GM12873 (cell line): Measurements from ENCODE around the gene RFFL.

Source experiments
- TF ChIP-seq, protein P1 (sequence below): IDR thresholded peaks from 2 replicates; pipeline ENCODE4 v1.5.1; 2012; ENCODE audit warnings: low read depth, mild to moderate bottlenecking, moderate library complexity, low read length, control low read depth; ENCODE audit not compliant: insufficient read depth; ENCODE audit errors: missing control alignments

Gene RFFL, protein sequence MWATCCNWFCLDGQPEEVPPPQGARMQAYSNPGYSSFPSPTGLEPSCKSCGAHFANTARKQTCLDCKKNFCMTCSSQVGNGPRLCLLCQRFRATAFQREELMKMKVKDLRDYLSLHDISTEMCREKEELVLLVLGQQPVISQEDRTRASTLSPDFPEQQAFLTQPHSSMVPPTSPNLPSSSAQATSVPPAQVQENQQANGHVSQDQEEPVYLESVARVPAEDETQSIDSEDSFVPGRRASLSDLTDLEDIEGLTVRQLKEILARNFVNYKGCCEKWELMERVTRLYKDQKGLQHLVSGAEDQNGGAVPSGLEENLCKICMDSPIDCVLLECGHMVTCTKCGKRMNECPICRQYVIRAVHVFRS

DNA sequence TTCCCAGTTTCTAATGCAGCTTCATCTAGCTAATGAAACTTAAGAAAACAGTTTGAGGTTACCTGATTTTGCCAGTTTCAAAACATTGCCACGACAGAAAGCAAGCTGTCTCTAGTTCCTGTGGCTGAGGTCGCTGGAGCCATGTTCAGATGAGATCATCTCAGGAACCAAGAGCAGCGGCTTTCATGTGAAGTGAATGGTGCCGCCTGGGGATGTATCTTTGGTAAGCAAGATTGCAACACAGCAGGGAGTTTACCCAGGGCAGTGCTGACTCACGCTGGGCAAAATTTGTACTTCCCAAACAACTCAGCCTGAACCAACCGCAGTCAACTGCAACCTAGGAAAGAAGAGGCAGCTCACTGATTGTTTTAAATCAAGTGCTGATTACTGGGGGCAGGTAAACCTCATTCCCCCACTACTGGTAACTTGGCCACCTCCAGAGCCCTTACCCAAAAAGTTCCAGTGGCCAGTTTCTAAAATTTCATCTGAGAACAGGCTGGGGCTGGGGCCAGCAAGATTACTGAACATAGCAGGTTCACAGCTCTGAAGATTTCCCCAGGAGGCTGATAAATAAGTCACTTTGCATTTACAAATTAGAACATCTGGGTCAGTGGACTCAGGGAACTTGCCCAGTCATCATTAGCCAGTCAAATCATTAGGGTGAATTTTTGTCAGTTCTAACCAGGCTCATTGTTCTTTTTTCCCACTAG is at the start of gene RFFL:
Gene RFFL (minus strand): TSS at position 194 of the 710 bp plus-strand sequence. CDS start 37,154 bp downstream, outside the sequence.
- TF ChIP-seq, protein P1, sequence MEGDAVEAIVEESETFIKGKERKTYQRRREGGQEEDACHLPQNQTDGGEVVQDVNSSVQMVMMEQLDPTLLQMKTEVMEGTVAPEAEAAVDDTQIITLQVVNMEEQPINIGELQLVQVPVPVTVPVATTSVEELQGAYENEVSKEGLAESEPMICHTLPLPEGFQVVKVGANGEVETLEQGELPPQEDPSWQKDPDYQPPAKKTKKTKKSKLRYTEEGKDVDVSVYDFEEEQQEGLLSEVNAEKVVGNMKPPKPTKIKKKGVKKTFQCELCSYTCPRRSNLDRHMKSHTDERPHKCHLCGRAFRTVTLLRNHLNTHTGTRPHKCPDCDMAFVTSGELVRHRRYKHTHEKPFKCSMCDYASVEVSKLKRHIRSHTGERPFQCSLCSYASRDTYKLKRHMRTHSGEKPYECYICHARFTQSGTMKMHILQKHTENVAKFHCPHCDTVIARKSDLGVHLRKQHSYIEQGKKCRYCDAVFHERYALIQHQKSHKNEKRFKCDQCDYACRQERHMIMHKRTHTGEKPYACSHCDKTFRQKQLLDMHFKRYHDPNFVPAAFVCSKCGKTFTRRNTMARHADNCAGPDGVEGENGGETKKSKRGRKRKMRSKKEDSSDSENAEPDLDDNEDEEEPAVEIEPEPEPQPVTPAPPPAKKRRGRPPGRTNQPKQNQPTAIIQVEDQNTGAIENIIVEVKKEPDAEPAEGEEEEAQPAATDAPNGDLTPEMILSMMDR = peak; percentile 21

DNA sequence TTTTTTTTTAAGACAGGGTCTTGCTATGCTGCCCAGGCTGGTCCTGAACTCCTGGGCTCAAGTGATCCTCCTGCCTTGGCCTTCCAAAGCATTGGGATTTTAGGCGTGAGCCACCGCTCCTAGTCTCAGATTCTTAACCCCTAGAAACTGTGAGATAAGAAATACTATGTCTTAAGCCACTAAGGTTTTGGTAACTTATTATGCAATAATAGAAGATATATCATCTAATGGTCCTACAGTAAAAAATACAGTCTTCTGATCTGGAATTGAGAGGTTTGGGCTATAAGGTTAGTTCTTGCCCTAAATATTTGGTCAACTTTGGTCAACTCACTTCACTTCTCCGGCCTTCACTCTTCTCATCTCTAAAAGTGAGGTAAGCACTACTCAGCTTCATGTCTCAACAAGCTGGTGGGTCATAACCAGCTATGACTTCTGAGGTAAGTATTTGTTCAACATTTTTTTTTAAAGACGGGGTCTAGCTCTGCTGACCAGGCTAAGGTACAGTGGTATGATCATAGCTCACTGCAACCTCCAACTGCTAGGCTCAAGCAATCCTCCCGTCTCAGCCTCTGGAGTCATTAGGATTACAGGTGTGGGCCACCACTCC is 41.4 kb upstream of the RFFL start:
- TF ChIP-seq, protein P1 = no peak

DNA sequence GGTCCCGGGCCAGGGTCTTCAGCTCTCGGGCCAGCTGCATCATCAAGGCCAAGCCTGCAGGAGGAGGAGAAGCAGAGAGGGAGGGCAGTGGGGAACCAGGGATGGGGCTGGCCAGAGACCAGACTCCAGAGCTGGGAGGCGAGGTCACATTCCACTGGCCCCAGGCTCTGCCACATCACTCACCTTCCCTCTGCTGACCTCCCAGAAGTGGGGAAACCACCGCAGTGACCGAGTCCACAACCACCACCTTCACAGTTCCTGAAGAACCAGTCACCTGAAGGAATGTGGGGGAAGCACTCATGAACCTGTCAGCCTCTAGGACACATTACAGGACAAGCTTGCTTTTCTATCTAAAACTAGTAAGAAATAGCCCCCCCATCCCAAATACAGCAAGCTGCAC is 39.8 kb upstream of the RFFL start:
- TF ChIP-seq, protein P1 = no peak

DNA sequence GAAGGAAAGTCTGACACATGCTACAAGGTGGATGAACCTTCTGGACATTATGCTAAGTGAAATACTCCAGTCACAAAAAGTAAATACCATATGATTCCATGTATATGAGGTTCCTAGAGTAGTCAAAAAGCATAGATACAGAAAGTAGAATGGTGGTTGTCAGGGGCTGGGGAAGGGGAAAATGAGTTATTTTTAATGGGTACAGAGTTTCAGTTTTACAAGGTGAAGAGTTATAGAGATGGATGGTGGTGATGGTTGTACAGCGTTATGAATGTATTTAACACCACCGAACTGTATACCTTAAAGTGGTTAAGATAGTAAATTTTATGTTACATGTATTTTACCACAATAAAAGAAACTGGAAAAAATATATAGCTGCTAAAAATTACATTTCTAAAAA is 38.2 kb upstream of the RFFL start:
- TF ChIP-seq, protein P1 = no peak

DNA sequence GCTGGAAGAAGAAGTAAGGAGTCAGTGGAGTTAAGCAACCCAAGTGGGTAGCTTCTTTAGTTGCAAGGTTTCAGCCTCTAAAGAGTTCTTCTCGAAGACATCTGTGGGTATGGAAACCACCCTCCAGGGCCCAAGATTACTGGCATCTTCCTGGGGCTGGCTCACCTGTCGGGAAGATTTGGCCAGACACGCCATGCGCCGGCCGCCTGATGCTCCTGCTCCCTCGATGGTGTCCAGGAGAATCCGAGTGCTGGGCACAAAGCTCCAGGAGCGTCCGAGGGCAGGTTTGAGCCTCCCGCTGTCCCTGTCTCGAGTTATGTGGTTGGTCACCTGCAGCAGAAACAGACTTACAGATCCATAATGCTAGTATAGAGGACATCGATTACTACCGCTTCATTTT is 37.5 kb upstream of the RFFL start:
- TF ChIP-seq, protein P1 = no peak

DNA sequence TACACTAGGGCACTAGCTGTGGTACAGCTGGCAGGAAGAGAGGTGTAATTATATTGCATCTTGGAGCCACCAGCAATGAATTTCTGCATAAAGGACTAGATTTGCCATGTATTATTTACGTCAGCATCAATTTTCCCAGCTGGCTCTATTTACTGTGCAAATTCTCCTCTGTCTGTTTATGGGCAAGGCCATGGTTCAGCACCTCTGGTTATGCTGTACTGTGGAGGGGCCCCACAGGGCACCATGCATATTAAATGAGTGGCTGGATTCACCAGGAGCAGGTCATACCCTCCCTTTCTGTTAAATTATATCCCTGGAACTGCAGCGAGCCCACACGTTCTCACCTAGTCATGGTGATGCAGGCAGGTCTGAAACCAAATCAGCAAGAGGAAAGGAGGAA is 36.4 kb upstream of the RFFL start:
- TF ChIP-seq, protein P1 = no peak

DNA sequence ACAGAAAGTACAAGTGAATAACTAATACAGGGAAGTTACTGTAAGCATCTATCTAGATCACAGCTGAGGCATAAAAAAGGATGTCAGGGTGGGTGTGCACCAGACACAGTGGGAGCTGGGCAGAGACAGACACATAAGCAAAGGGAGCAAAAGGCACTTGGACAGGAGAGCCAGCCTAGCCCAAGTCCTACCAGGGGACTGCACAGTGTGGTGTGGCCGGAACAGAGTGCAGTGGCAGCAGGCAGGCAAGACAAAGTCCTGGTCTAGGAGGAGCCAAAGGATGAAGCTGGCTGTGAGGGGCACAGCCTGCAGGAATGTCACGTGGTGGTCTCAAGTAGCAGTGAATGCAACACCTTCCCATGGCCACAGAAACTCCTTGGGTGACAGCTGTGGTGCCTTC is 34.3 kb upstream of the RFFL start:
- TF ChIP-seq, protein P1 = no peak
